22Rv1 (cell line): ENCODE results near the gene SLC39A1.

ENCODE experiments used
- H3K27ac ChIP-seq: fragments of 450-650 bp; 2 replicates; pipeline ENCODE4 v1.5.1; 2017
- CTCF ChIP-seq: fragments of 450-650 bp; IDR thresholded peaks from 2 replicates; pipeline ENCODE4 v1.5.1; 2017; ENCODE audit warnings: mild to moderate bottlenecking
- ZFX ChIP-seq: fragments of 450-650 bp; IDR thresholded peaks from 2 replicates; pipeline ENCODE4 v1.6.1; 2017; ENCODE audit warnings: antibody characterized with exemption, borderline replicate concordance

Gene SLC39A1

GRCh38 chr1:153932156-153933131 lies 30.9 kb downstream of the SLC39A1 start:
- TF ChIP-seq CTCF (no peak), ZFX (no peak)
- no peak overlapping the region for H3K27ac ChIP-seq

GRCh38 chr1:153929981-153930948 lies 33.1 kb downstream of the SLC39A1 start:
- H3K27ac ChIP-seq = no peak overlapping the region
- TF ChIP-seq ZFX (no peak), CTCF (0 out of 2 replicates have a peak, but pooled peaks have one; percentile 16)

GRCh38 chr1:153929426-153929825 lies 33.9 kb downstream of the SLC39A1 start:
- 0 out of 2 replicates have a peak overlapping the region, but pooled peaks have one; percentile 26 for H3K27ac ChIP-seq
- TF ChIP-seq CTCF = no peak
- TF ChIP-seq ZFX = no peak

GRCh38 chr1:153928791-153929341 lies 34.5 kb downstream of the SLC39A1 start:
- H3K27ac ChIP-seq = 0 out of 2 replicates have a peak overlapping the region, but pooled peaks have one; percentile 26
- TF ChIP-seq CTCF = no peak
- TF ChIP-seq ZFX = no peak

GRCh38 chr1:153928245-153928644 lies 35.1 kb downstream of the SLC39A1 start:
- no peak for TF ChIP-seq CTCF
- no peak for TF ChIP-seq ZFX
- H3K27ac ChIP-seq = peak overlapping the region; percentile 26; the same call in 1 of the 2 replicates

- no peak overlapping the region for H3K27ac ChIP-seq
- TF ChIP-seq ZFX (no peak), CTCF (no peak)
Measured at GRCh38 chr1:153926405-153926804, 36.9 kb downstream of the SLC39A1 start.
